GM12801 (cell line): ENCODE data around the gene SERP2.

Source experiments
- TF ChIP-seq, protein P1 (sequence below): IDR thresholded peaks from one replicate; pipeline ENCODE4 v1.5.1; 2011; ENCODE audit warnings: control low read depth; ENCODE audit not compliant: insufficient read length; ENCODE audit errors: extremely low read depth

SERP2 gene

DNA sequence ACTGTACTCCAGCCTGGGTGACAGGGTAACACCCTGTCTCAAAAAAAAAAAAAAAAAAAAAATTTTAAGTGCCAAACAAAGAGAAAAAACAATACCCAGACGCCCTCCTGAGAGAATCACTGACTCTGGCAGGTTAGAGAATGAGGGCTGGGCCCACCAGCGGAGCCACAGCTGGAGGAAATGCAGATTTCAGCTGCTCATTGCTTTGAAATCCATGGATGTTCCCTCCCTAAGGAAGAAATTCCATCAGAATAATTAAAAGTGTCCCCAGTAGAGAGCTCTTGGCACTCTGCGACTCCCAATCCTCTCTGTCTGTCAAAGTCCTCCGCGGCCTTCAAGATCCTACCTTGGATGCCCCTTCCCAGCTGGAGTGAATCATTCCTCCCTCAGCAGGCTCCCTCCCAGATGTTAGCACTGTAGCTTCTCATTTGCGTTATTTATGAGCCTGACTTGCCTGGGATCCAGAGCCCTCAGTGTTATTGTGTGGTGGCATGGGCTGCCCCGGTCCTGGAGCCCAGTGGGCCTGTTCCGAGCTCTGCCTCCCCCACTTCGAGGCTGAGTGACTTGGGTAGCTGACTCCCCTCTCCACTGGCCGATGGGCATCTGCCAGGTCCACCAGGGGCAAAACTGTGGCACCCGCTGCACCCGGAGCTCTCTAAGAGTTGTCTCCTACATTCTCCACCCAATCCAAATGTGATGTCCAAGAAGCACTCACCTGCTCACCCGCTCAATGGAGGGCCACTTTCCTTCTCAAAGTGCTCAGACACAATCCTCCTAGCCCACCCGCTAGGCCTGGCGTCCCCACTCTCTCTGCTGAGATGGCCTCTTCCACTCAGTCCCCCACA lies 47.0 kb downstream of the SERP2 start:
- TF ChIP-seq, protein P1, sequence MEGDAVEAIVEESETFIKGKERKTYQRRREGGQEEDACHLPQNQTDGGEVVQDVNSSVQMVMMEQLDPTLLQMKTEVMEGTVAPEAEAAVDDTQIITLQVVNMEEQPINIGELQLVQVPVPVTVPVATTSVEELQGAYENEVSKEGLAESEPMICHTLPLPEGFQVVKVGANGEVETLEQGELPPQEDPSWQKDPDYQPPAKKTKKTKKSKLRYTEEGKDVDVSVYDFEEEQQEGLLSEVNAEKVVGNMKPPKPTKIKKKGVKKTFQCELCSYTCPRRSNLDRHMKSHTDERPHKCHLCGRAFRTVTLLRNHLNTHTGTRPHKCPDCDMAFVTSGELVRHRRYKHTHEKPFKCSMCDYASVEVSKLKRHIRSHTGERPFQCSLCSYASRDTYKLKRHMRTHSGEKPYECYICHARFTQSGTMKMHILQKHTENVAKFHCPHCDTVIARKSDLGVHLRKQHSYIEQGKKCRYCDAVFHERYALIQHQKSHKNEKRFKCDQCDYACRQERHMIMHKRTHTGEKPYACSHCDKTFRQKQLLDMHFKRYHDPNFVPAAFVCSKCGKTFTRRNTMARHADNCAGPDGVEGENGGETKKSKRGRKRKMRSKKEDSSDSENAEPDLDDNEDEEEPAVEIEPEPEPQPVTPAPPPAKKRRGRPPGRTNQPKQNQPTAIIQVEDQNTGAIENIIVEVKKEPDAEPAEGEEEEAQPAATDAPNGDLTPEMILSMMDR, result no peak

DNA sequence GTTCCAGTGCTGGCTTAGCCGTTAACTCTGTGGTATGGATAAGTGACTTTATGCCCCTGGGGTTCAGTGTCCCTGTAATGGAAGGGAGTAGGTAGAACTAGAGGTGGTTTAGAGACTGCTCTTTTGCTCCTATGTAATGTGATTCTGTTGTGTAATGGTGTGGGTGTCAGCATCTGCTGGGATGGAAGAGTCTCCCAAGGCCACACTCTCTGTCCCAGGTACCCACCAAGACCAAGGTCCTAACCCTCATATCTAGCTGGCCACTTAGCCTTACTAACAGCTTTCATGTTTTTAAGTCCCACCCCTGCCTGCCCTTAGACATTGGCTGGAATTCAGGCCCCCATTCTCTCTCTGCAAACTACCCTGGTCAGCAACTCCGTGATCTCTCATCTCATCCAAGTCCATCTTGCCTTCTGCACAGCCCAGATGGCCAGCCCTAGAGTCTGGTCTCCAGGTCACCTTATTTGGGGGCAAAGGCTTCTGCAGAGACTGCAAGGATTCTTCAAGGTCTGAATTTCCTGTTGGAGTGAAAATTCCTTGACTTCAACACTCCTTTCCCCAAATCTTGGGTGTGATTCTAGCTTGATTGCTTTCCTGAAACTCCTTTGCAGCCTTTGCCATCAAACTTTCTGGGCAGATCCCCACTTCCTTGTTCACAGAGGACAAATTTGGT lies 48.4 kb downstream of the SERP2 start:
- TF ChIP-seq, protein P1, result no peak

DNA sequence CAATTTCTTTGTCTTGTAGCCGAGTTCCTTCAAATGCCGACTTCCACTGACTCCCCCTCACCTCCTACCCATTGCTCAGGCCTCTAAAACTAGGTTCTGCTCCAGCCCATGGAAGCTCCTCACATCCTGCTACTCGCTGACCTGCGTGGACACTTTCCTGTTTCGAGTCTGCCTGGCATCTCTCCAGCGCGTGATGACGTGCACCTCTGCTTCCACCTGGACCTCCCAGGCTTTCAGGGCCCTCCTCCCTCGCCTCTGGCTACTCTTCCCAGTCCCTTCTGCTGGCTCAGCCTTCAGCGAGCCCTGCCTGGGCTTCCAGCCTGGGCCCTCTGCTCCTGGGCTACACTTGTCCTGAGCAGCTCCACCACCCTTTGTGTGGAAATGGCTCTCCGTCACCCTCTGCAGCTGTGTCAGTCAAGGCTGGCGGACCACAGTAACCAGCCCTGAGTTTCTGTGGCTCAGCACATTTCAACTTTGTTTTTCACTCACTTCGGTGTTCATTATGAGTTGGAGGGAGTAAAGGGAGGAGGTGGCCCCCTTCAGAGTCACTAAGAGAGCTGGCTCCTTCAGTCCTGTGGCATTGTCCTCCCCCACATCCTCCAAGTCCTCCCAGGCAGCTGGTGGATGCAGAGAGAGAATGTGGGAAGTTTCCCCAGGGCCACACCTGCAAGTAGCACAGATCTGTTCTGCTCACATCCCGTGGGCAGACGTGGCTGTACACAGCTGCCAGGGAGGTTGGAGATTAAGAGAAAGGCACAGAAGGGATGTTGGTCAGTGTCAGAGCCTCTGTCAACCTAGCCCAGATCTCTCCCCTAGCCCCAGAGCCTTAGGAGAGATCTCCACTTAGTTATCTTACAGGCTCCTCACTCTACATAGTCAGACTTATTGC lies 49.4 kb downstream of the SERP2 start:
- TF ChIP-seq, protein P1, result no peak

GRCh38 chr13:44423824-44424223 lies 50.2 kb downstream of the SERP2 start:
- TF ChIP-seq, protein P1, result no peak

- TF ChIP-seq, protein P1, result no peak
Measured at GRCh38 chr13:44425041-44425814, 51.6 kb downstream of the SERP2 start.

GRCh38 chr13:44425815-44426078 lies 52.1 kb downstream of the SERP2 start:
- TF ChIP-seq, protein P1, result no peak
